Activated T-cell treated with anti-CD3 and anti-CD28 coated beads, Interleukin-2, amount 50 U/mL, for 4 hours (primary cell): ENCODE measurements around the gene PTPRO. TPM values are rescaled to one million over a fixed set of nuclear protein-coding genes. Genes with fewer than 3 reads are reported as not detected.

Experiments used
- ATAC-seq, 2 donors: fragments of 200-7000 bp; cut with Tn5 transposase; one replicate each; pipeline ENCODE4 v1.10.0; 2021
- DNase-seq: peaks from one replicate; pipeline ENCODE4 v3.0.0-alpha.2; 2020
- H3K27me3 Mint-ChIP-seq: one replicate; pipeline ENCODE4 v1.8.0; 2021; ENCODE audit warnings: low read depth, mixed read lengths
- H3K36me3 Mint-ChIP-seq: one replicate; pipeline ENCODE4 v1.8.0; 2022; ENCODE audit warnings: mixed read lengths; ENCODE audit not compliant: insufficient read depth
- H3K4me1 Mint-ChIP-seq: one replicate; pipeline ENCODE4 v1.8.0; 2021; ENCODE audit warnings: low read depth, mixed read lengths
- H3K4me3 Mint-ChIP-seq: one replicate; pipeline ENCODE4 v1.8.0; 2021; ENCODE audit warnings: mild to moderate bottlenecking, moderate library complexity, mixed read lengths
- H3K9me3 Mint-ChIP-seq: one replicate; pipeline ENCODE4 v1.8.0; 2021; ENCODE audit warnings: mixed read lengths
- total RNA-seq, 3 donors: library from RNA; stranded (reverse); gene quantifications; one replicate each; pipeline ENCODE4 v1.2.1, GENCODE V29; 2021

PTPRO gene
- total RNA-seq, 3 donors from 2014 or later, result 0.14 TPM; not detected in 2

DNA sequence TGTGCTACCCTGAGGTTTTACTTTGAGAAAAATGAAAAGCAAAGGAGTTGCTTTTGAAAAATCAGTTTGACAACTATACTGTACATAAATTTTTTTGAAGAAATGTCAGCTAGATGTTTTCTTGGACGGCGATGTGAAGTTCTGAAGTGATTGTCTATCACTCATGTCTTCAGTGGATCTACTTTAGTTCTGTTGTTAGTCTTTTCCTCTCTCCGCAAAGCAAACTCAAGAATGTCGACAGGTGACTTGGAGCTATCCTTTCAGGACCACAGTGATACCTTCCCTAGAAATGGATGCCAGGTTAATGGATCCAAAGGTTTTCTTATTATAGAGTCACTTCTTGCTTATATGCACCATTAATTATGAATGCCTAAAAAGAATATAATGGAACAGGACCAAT, 1.2 kb downstream of the PTPRO start:
- Mint-ChIP-seq H3K4me3 (no peak overlapping the region), H3K4me1 (peaks cover 6% of the 10 kb centered on the region), H3K27me3 (peaks cover 52% of the 10 kb centered on the region), H3K36me3 (no peaks in the 10 kb centered on the region), H3K9me3 (no peaks in the 10 kb centered on the region)
- ATAC-seq, result no peak
- no peak for DNase-seq

DNA sequence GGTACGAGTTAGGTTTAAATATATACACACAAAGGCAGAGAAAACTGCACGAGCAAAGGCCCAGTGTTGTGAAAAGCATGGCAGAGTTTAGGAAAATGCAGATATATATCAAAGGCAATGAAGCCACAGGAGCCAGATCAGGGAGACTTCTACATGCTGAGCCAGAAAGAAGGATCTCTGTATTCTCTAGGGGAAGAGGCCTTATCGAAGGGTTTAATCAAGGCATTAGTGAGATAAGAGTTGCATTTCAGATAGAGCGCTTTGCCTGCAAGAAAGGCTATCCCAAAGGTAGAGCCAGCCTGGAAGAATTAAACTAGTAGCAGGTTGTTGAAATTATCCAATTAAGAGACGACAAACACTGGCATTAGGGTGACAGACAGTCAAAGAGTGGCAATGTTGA, 7.6 kb downstream of the PTPRO start:
- Mint-ChIP-seq H3K9me3 (no peaks in the 10 kb centered on the region), H3K36me3 (no peaks in the 10 kb centered on the region), H3K4me1 (no peaks in the 10 kb centered on the region), H3K27me3 (peaks cover 20% of the 10 kb centered on the region), H3K4me3 (no peak overlapping the region)
- ATAC-seq (no peak), DNase-seq (no peak)

DNA sequence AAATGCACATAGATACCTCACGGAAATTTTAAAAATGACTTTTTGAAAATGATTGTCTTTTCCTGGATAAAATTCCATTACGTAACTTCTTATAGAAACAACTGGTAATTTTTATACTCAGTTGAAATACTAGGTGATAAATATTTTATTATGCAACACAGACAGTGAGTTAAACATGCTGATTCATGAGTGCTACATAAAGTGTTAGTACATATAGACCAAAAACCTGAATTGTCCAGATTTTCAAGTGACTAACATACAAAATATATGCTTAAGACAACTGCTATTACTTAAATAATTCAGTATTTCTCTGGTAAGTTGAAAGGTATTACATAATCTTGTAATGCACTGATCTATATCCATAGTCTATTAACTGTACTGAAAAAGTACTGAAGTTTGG, 11.9 kb downstream of the PTPRO start:
- Mint-ChIP-seq H3K36me3 (no peaks in the 10 kb centered on the region), H3K4me3 (no peak overlapping the region), H3K4me1 (no peaks in the 10 kb centered on the region), H3K9me3 (no peaks in the 10 kb centered on the region), H3K27me3 (peaks cover 10% of the 10 kb centered on the region)
- DNase-seq (no peak), ATAC-seq (no peak)

DNA sequence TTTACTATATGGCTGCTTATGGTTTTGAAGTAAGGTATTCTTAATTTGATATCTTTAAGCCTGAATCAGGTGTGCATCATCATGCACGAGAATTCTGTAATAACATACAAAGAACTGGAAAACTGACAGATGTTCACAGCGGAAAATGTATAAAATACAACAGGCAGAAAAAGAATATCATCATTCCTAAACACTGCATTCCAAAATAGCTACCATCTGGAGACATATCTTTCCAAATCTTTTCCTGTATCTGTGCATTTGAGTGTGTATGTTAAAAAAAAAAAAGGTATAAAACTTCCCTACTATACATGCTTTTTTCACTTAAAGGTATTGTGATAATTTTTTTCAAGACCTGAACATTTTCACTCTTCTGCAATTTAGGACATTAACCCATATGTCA, 13.7 kb downstream of the PTPRO start:
- Mint-ChIP-seq H3K4me3 (no peak overlapping the region), H3K4me1 (no peaks in the 10 kb centered on the region), H3K36me3 (no peaks in the 10 kb centered on the region), H3K27me3 (peaks cover 15% of the 10 kb centered on the region), H3K9me3 (no peaks in the 10 kb centered on the region)
- no peak for DNase-seq
- no peak for ATAC-seq

- Mint-ChIP-seq H3K4me3 (no peak overlapping the region), H3K9me3 (no peaks in the 10 kb centered on the region), H3K36me3 (no peaks in the 10 kb centered on the region), H3K27me3 (peaks cover 15% of the 10 kb centered on the region), H3K4me1 (no peaks in the 10 kb centered on the region)
- no peak for ATAC-seq
- no peak for DNase-seq
Measured at GRCh38 chr12:15336768-15337553, 14.7 kb downstream of the PTPRO start.

DNA sequence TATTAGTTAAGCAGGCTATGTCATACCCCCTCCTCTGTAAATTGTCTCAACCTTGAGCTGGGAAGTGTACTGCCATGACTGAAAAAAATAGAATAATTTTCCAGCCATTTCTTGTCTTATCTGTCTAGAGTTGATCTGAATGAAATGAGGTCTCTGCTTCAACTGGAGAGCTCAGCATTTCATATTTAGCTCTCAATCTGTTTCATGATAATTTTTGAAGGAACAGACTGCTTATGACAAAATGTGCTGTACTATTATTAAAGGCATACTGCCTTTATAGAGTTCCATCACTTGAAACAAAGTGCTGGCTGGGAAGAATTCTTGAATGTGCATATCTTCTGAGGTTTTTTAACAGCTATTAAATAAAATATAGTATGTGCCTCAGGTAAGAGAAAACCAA, 19.1 kb downstream of the PTPRO start:
- H3K27me3 Mint-ChIP-seq, result peaks cover 20% of the 10 kb centered on the region
- no peak for ATAC-seq

DNA sequence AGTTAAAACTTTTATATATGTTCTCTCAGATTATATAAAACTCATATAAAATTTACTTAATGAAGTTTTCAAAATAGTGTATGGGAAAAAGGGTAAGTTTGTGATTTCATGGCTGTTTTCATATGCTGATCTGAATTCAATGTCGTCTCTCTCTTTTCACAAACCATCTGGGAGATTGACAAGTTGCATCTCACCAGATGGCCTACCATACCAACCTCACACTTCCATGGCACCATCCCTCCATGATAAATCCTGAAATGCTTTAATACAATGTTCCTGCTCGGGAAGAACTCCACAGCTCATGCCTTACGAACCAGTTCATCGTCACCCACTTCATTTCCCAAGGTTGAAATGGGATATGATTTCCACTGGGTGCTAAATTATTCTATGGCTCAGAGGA, 22.3 kb downstream of the PTPRO start:
- no peak for ATAC-seq
- peaks cover 16% of the 10 kb centered on the region for H3K27me3 Mint-ChIP-seq
- no peak overlapping the region for H3K4me3 Mint-ChIP-seq
- no peaks in the 10 kb centered on the region for H3K9me3 Mint-ChIP-seq
- H3K36me3 Mint-ChIP-seq, result no peaks in the 10 kb centered on the region
- no peaks in the 10 kb centered on the region for H3K4me1 Mint-ChIP-seq
- DNase-seq, result no peak

More for the DNA sequence above, 19.1 kb downstream of the PTPRO start:
- DNase-seq, result no peak
- Mint-ChIP-seq H3K9me3 (no peaks in the 10 kb centered on the region), H3K4me3 (no peak overlapping the region), H3K36me3 (no peaks in the 10 kb centered on the region), H3K4me1 (no peaks in the 10 kb centered on the region)

DNA sequence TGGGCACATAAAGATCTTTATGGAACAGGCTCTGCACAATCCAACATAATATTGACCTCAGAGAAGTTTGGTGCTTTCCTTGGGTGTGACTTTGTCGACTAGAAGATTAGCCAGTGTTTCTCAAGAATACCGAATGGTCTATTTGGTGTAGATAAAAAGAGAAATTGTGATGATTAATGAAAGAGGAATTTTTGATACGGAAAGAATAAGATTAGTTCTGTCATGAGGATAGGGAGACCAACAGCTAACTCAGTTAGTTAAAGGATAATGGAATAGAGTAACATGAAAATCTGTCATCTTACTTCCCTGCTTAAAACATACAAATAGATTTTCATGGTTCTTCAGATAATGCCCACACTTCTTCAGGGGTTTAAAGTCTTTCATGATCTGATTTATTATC, 24.2 kb downstream of the PTPRO start:
- Mint-ChIP-seq H3K9me3 (no peaks in the 10 kb centered on the region), H3K27me3 (peaks cover 10% of the 10 kb centered on the region), H3K36me3 (no peaks in the 10 kb centered on the region), H3K4me1 (no peaks in the 10 kb centered on the region), H3K4me3 (no peak overlapping the region)
- no peak for ATAC-seq
- no peak for DNase-seq

- ATAC-seq, result no peak
- Mint-ChIP-seq H3K36me3 (no peaks in the 10 kb centered on the region), H3K4me1 (no peaks in the 10 kb centered on the region), H3K9me3 (no peaks in the 10 kb centered on the region), H3K4me3 (no peak overlapping the region), H3K27me3 (peaks cover 2% of the 10 kb centered on the region)
- no peak for DNase-seq
Measured at GRCh38 chr12:15350643-15351042, 28.3 kb downstream of the PTPRO start.

GRCh38 chr12:15355766-15356165, 33.5 kb downstream of the PTPRO start:
- Mint-ChIP-seq H3K4me3 (no peak overlapping the region), H3K27me3 (no peaks in the 10 kb centered on the region), H3K36me3 (no peaks in the 10 kb centered on the region), H3K4me1 (no peaks in the 10 kb centered on the region), H3K9me3 (no peaks in the 10 kb centered on the region)
- DNase-seq, result no peak
- ATAC-seq, result no peak

DNA sequence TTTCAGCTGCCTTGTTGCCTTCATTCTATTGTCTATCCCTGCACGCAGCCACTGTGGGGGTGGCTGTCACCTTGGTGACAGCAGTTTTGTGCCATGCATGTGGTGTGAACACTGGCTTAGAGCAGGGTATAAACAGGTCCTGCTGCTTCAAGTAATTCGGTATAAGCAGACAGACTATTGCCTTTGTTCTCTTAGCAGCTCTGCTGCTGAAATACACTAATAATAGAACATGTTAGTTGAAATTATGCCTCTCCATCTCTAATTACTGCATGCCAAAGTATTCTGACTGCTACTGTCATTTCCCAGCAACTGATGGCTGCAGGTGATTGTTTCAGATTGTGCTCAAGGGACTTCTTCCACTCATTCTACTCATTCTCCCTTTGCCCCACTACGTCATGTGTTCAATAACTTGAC, 34.6 kb downstream of the PTPRO start:
- ATAC-seq (no peak), DNase-seq (no peak)
- no peaks in the 10 kb centered on the region for H3K4me1 Mint-ChIP-seq
- H3K4me3 Mint-ChIP-seq, result no peak overlapping the region
- H3K36me3 Mint-ChIP-seq, result no peaks in the 10 kb centered on the region
- no peaks in the 10 kb centered on the region for H3K27me3 Mint-ChIP-seq
- no peaks in the 10 kb centered on the region for H3K9me3 Mint-ChIP-seq

DNA sequence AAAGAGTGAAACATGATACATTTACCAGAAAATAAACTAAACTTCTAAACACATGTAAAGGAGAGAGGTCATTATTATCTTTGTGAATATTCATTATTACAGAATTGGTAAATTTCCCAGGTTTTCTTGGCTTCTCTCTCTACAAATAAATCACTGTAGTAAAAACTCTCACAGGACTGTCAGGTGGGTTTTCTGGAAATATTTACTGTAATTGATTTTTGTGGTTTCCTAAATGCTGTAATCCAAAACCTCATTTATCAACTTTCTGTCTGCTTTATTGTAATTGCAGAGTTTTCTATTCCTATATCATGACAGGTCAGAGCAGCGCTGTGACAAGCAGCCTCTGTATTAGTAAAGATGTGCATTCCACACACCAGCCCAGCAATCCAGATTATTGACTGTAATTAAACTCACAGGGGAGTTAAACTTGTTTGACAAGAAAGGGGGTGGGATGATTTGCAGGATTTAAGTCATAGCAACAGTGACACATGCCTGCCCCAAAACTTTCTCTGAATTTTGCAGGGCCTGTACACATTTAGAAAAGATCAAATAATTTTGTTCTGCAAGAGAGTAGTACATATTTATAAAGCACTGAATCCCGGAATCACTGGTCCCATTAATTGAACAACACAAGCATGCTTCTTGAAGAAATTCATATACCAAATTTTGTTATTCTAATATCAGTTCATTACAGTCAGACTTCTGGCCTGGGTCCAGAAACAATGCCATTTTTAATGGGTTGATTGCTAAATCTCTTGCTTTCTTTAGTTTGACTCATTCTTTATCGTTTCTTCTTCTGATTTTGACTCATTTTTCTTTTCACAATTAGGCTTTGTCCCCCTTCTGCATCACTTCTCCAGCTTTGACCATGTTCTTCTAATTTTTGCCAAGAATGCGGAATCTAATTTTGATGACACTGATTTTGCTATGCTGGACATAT, 42.2 kb downstream of the PTPRO start:
- Mint-ChIP-seq H3K4me1 (no peaks in the 10 kb centered on the region), H3K9me3 (no peaks in the 10 kb centered on the region), H3K27me3 (no peaks in the 10 kb centered on the region), H3K4me3 (no peak overlapping the region), H3K36me3 (no peaks in the 10 kb centered on the region)
- no peak for DNase-seq
- no peak for ATAC-seq

DNA sequence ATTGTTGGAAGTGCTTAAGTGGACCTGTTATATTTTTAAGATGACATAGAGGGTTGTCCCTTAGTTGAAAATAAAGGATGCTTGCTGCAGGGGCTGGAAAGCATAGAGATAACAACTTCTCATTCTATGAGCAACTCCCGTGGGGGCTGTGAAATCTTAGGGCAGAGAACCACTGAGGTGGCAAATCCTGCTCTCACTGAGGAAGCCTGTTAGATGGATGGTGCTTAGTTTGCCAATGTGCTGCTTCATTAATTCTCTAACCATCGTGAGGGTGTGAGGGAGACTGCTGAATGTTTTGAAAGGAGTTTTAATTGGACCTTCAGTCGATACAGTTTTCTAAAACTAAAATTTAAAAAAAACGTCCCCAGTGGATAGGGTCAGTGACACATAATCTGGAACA, 46.5 kb downstream of the PTPRO start:
- Mint-ChIP-seq H3K36me3 (no peaks in the 10 kb centered on the region), H3K4me3 (no peak overlapping the region), H3K4me1 (no peaks in the 10 kb centered on the region), H3K9me3 (no peaks in the 10 kb centered on the region), H3K27me3 (peaks cover 1% of the 10 kb centered on the region)
- DNase-seq (no peak), ATAC-seq (no peak)

DNA sequence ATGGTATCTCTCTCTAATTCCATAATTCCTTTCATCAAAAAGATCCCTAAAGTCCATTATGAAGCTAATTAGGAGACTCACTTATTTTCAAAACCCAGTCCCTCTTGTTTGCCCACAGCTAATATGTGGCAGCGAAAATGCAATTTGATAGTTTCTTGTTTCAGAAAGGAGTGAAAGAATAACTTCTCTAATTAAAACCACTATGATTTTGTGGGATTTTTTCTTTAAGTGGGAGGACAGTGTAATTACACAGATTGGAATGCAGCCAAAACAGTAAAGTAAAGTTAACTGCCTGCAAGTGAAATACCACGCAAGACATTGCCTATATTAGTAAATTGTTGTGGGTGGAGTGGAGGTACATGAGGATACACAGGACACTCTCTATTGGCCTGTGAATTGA, 50.0 kb downstream of the PTPRO start:
- no peaks in the 10 kb centered on the region for H3K4me1 Mint-ChIP-seq
- H3K4me3 Mint-ChIP-seq, result no peak overlapping the region
- ATAC-seq, result no peak
- DNase-seq, result no peak
- H3K9me3 Mint-ChIP-seq, result peaks cover 7% of the 10 kb centered on the region
- H3K27me3 Mint-ChIP-seq, result peaks cover 3% of the 10 kb centered on the region
- H3K36me3 Mint-ChIP-seq, result no peaks in the 10 kb centered on the region

GRCh38 chr12:15387772-15388171, 65.5 kb downstream of the PTPRO start:
- H3K27me3 Mint-ChIP-seq, result peaks cover 5% of the 10 kb centered on the region
- no peak for ATAC-seq
- no peak overlapping the region for H3K4me3 Mint-ChIP-seq

More at GRCh38 chr12:15387772-15388171, 65.5 kb downstream of the PTPRO start:
- Mint-ChIP-seq H3K9me3 (no peaks in the 10 kb centered on the region), H3K4me1 (no peaks in the 10 kb centered on the region), H3K36me3 (no peaks in the 10 kb centered on the region)
- DNase-seq, result no peak
